Esophagus mucosa (tissue), 1 donor: Measurements from ENCODE around the gene SLC12A7. TPM values are rescaled to one million over a fixed set of nuclear protein-coding genes. Genes with fewer than 3 reads are reported as not detected.
"Not testable (repeated sequence)": the region's sequence is repeated elsewhere in the genome, so short reads cannot be mapped to it uniquely, and the experiment has no call there.

Experiments used
- ATAC-seq: fragments of 200-7000 bp; cut with Tn5 transposase; one replicate; pipeline ENCODE4 v1.9.1; 2020
- total RNA-seq: library from RNA; stranded (reverse); gene quantifications from one replicate; pipeline ENCODE4 v1.2.4, GENCODE V29; 2023
- donor health status: DM: yes; HTN: yes; CAD: no.

The SLC12A7 gene
- 3.0 TPM for total RNA-seq

- peak; percentile 62 for ATAC-seq
Observed at GRCh38 chr5:1111727-1112289, at the start of gene SLC12A7. TSS of gene SLC12A7 (minus strand) at chr5:1112063. CDS start at chr5:1111991, 72 bp downstream.

- ATAC-seq = peak; percentile 90
Observed at GRCh38 chr5:1161108-1161832, 49.4 kb upstream of the SLC12A7 start.

- no peak for ATAC-seq
Observed at GRCh38 chr5:1159774-1160406, 48.0 kb upstream of the SLC12A7 start.

GRCh38 chr5:1159341-1159675 lies 47.4 kb upstream of the SLC12A7 start:
- no peak for ATAC-seq

GRCh38 chr5:1158647-1159340 lies 46.9 kb upstream of the SLC12A7 start:
- ATAC-seq = no peak

- not testable (repeated sequence) for ATAC-seq
Observed at GRCh38 chr5:1157461-1157986, 45.7 kb upstream of the SLC12A7 start.

- ATAC-seq = no peak
Observed at GRCh38 chr5:1156754-1157460, 45.0 kb upstream of the SLC12A7 start.

GRCh38 chr5:1156033-1156753 lies 44.3 kb upstream of the SLC12A7 start:
- ATAC-seq = no peak

GRCh38 chr5:1155191-1156032 lies 43.5 kb upstream of the SLC12A7 start:
- ATAC-seq = no peak

- no peak for ATAC-seq
Observed at GRCh38 chr5:1153428-1153827, 41.6 kb upstream of the SLC12A7 start.

- ATAC-seq = no peak
Observed at GRCh38 chr5:1152771-1153282, 41.0 kb upstream of the SLC12A7 start.

GRCh38 chr5:1152156-1152555 lies 40.3 kb upstream of the SLC12A7 start:
- ATAC-seq = peak; percentile 46

- ATAC-seq = no peak
Observed at GRCh38 chr5:1151316-1151715, 39.5 kb upstream of the SLC12A7 start.

- no peak for ATAC-seq
Observed at GRCh38 chr5:1150866-1151265, 39.0 kb upstream of the SLC12A7 start.

GRCh38 chr5:1144638-1145396 lies 33.0 kb upstream of the SLC12A7 start:
- no peak for ATAC-seq

GRCh38 chr5:1144089-1144488 lies 32.2 kb upstream of the SLC12A7 start:
- no peak for ATAC-seq

GRCh38 chr5:1143670-1143951 lies 31.7 kb upstream of the SLC12A7 start:
- no peak for ATAC-seq

- no peak for ATAC-seq
Observed at GRCh38 chr5:1142886-1143669, 31.2 kb upstream of the SLC12A7 start.

GRCh38 chr5:1141834-1142233 lies 30.0 kb upstream of the SLC12A7 start:
- ATAC-seq = no peak
